Stimulated activated CD4-positive, alpha-beta T cell treated with anti-CD3 and anti-CD28 coated beads, Interleukin-1b, Interleukin-23, amount 100 ng/mL, for 1 hour (primary cell): ENCODE measurements around the gene ARHGAP15.

Source experiments
- DNase-seq, 2 donors: peaks; one replicate each; pipeline ENCODE4 v3.0.0-alpha.2; 2020; ENCODE audit warnings: low read depth in 2 of 2

The ARHGAP15 gene

GRCh38 chr2:143482771-143483170, 353.6 kb downstream of the ARHGAP15 start:
- DNase-seq = no peak

- no peak for DNase-seq
Measured at GRCh38 chr2:143486976-143487375, 357.8 kb downstream of the ARHGAP15 start.

- no peak for DNase-seq
Measured at GRCh38 chr2:143489145-143489544, 359.9 kb downstream of the ARHGAP15 start.

- no peak for DNase-seq
Measured at GRCh38 chr2:143491131-143491530, 361.9 kb downstream of the ARHGAP15 start.

GRCh38 chr2:143493339-143493738, 364.1 kb downstream of the ARHGAP15 start:
- no peak for DNase-seq

GRCh38 chr2:143497726-143498125, 368.5 kb downstream of the ARHGAP15 start:
- no peak for DNase-seq

GRCh38 chr2:143498496-143498895, 369.3 kb downstream of the ARHGAP15 start:
- no peak for DNase-seq

- DNase-seq = no peak
Measured at GRCh38 chr2:143499061-143499460, 369.8 kb downstream of the ARHGAP15 start.

- DNase-seq = no peak
Measured at GRCh38 chr2:143501106-143501676, 372.0 kb downstream of the ARHGAP15 start.

GRCh38 chr2:143503280-143503679, 374.1 kb downstream of the ARHGAP15 start:
- no peak for DNase-seq

GRCh38 chr2:143504397-143504796, 375.2 kb downstream of the ARHGAP15 start:
- no peak for DNase-seq

GRCh38 chr2:143505542-143505941, 376.3 kb downstream of the ARHGAP15 start:
- DNase-seq = no peak

- no peak for DNase-seq
Measured at GRCh38 chr2:143513081-143513480, 383.9 kb downstream of the ARHGAP15 start.

- no peak for DNase-seq
Measured at GRCh38 chr2:143514413-143514812, 385.2 kb downstream of the ARHGAP15 start.

- DNase-seq = no peak
Measured at GRCh38 chr2:143515318-143515717, 386.1 kb downstream of the ARHGAP15 start.

GRCh38 chr2:143519521-143519920, 390.3 kb downstream of the ARHGAP15 start:
- no peak for DNase-seq

- DNase-seq = no peak
Measured at GRCh38 chr2:143521396-143521795, 392.2 kb downstream of the ARHGAP15 start.

- DNase-seq = no peak
Measured at GRCh38 chr2:143522699-143523098, 393.5 kb downstream of the ARHGAP15 start.

- DNase-seq = no peak
Measured at GRCh38 chr2:143524119-143524553, 394.9 kb downstream of the ARHGAP15 start.

- DNase-seq = no peak
Measured at GRCh38 chr2:143524559-143525401, 395.6 kb downstream of the ARHGAP15 start.

GRCh38 chr2:143525402-143525860, 396.2 kb downstream of the ARHGAP15 start:
- no peak for DNase-seq

- DNase-seq = no peak
Measured at GRCh38 chr2:143526498-143526897, 397.3 kb downstream of the ARHGAP15 start.

- DNase-seq = no peak
Measured at GRCh38 chr2:143528021-143528420, 398.8 kb downstream of the ARHGAP15 start.
